ENCODE results near the gene NLGN3. TPM values are rescaled to one million over a fixed set of nuclear protein-coding genes. Genes with fewer than 3 reads are reported as not detected.

Gene NLGN3
- polyA plus RNA-seq, 3 donors: 0.05 to 0.80 TPM; not detected in 1

- Mint-ChIP-seq H3K27ac (no peak overlapping the region), H3K27me3 (ENCODE audit: low read depth in 3 of 3) (peaks cover 0 to 9% (median 0%) of the 10 kb centered on the region in 3 donors), H3K4me3 (no peak overlapping the region), H3K9me3 (no peaks in the 10 kb centered on the region), H3K36me3 (peaks cover 25 to 32% of the 10 kb centered on the region in 2 donors), H3K4me1 (peaks cover 46% of the 10 kb centered on the region)
- no peaks in the 10 kb centered on the region for H3K27me3 ChIP-seq (ENCODE audit: control insufficient read depth in 2 of 2, insufficient read depth in 2 of 2, low read length in 2 of 2)
- no peak overlapping the region for H3K27ac ChIP-seq (ENCODE audit: low read depth in 1 of 2, low read length in 2 of 2)
- H3K4me3 ChIP-seq (replicated peaks in 1 of 3; ENCODE audit: low read depth in 2 of 3, low read length in 3 of 3): no peak overlapping the region
- no peak overlapping the region for H3K4me2 ChIP-seq (replicated peaks; ENCODE audit: extremely low read depth, low read length, poor library complexity, severe bottlenecking)
- peaks cover 5 to 21% of the 10 kb centered on the region in 2 donors for H3K36me3 ChIP-seq (replicated peaks in 1 of 2; ENCODE audit: control insufficient read depth in 1 of 2, insufficient read depth in 2 of 2, low read length in 2 of 2)
- DNase-seq: no peak
- no peaks in the 10 kb centered on the region for H4K20me1 ChIP-seq (ENCODE audit: insufficient read depth, low read length)
- H3K79me2 ChIP-seq (ENCODE audit: insufficient read depth, low read length): peaks cover 15% of the 10 kb centered on the region
- intact Hi-C loops (cut with micrococcal nuclease): loop anchor here in 1 of 2 donors (10.0 kb wide), 1 partner anchor 79 kb away; the partner anchor contains the start of gene FOXO4
- H3K4me1 ChIP-seq (ENCODE audit: control insufficient read depth in 1 of 2, insufficient read depth in 2 of 2, low read length in 2 of 2): peaks cover 18 to 23% of the 10 kb centered on the region in 2 donors
- WGBS (ENCODE audit: insufficient coverage): no CpG with 5 or more reads among the region's 2 CpGs
- H3K9me3 ChIP-seq (replicated peaks in 1 of 2; ENCODE audit: control insufficient read depth in 1 of 2, insufficient read depth in 1 of 2, low read length in 2 of 2): no peaks in the 10 kb centered on the region
- TF ChIP-seq CTCF (IDR thresholded peaks at IDR 0.05): no peak
- H2AFZ ChIP-seq (ENCODE audit: insufficient read depth, low read depth, low read length, poor library complexity, severe bottlenecking): no peak overlapping the region
- no peak overlapping the region for H3K9ac ChIP-seq (ENCODE audit: insufficient read depth, low read length, poor library complexity, severe bottlenecking)
These were observed 28.8 kb downstream of the NLGN3 start for GRCh38 chrX:71173440-71173839.

- H3K9me3 ChIP-seq (replicated peaks in 1 of 2; ENCODE audit: control insufficient read depth in 1 of 2, insufficient read depth in 1 of 2, low read length in 2 of 2): no peaks in the 10 kb centered on the region
- WGBS (ENCODE audit: insufficient coverage): no CpG with 5 or more reads among the region's 1 CpG
These were observed 30.2 kb downstream of the NLGN3 start for GRCh38 chrX:71174795-71175194.

More at GRCh38 chrX:71174795-71175194, 30.2 kb downstream of the NLGN3 start:
- Histone ChIP-seq H3K27ac (ENCODE audit: low read depth in 1 of 2, low read length in 2 of 2) (no peak overlapping the region), H3K4me3 (replicated peaks in 1 of 3; ENCODE audit: low read depth in 2 of 3, low read length in 3 of 3) (no peak overlapping the region), H3K4me1 (ENCODE audit: control insufficient read depth in 1 of 2, insufficient read depth in 2 of 2, low read length in 2 of 2) (peaks cover 18 to 23% of the 10 kb centered on the region in 2 donors), H2AFZ (ENCODE audit: insufficient read depth, low read depth, low read length, poor library complexity, severe bottlenecking) (no peak overlapping the region), H3K36me3 (replicated peaks in 1 of 2; ENCODE audit: control insufficient read depth in 1 of 2, insufficient read depth in 2 of 2, low read length in 2 of 2) (peaks cover 8 to 21% of the 10 kb centered on the region in 2 donors), H3K79me2 (ENCODE audit: insufficient read depth, low read length) (peaks cover 10% of the 10 kb centered on the region), H3K27me3 (ENCODE audit: control insufficient read depth in 2 of 2, insufficient read depth in 2 of 2, low read length in 2 of 2) (no peaks in the 10 kb centered on the region), H3K9ac (ENCODE audit: insufficient read depth, low read length, poor library complexity, severe bottlenecking) (no peak overlapping the region), H4K20me1 (ENCODE audit: insufficient read depth, low read length) (no peaks in the 10 kb centered on the region), H3K4me2 (replicated peaks; ENCODE audit: extremely low read depth, low read length, poor library complexity, severe bottlenecking) (no peak overlapping the region)
- DNase-seq: no peak
- no peaks in the 10 kb centered on the region for H3K9me3 Mint-ChIP-seq
- H3K4me1 Mint-ChIP-seq: peaks cover 43% of the 10 kb centered on the region
- no peak overlapping the region for H3K4me3 Mint-ChIP-seq
- intact Hi-C loops (cut with micrococcal nuclease): loop anchor here (5.0 to 10.0 kb wide), 2 partner anchors 80 to 202 kb away; partner anchors contain the start of gene FOXO4 (in 1 of the 2)
- peaks cover 0 to 6% (median 0%) of the 10 kb centered on the region in 3 donors for H3K27me3 Mint-ChIP-seq (ENCODE audit: low read depth in 3 of 3)
- H3K27ac Mint-ChIP-seq: no peak overlapping the region
- no peak for TF ChIP-seq CTCF (IDR thresholded peaks at IDR 0.05)
- peaks cover 23 to 32% of the 10 kb centered on the region in 2 donors for H3K36me3 Mint-ChIP-seq
